HCT116 (cell line): ENCODE data around the gene DTWD1. TPM values are rescaled to one million over a fixed set of nuclear protein-coding genes. Genes with fewer than 3 reads are reported as not detected.

Experiments
- ATAC-seq: fragments of 200-7000 bp; cut with Tn5 transposase; 2 replicates; pipeline ENCODE4 v1.9.1; 2020; ENCODE audit warnings: mild to moderate bottlenecking, moderate library complexity
- BruUV-seq: library from RNA; stranded (reverse); fragments of 400-500 nt; replicated peaks from 2 replicates; lab custom pipeline; 2021; lab: Mats Ljungman, UMichigan
- CTCF ChIA-PET: fragments of 300-600 bp; sonication (Branson Sonifier 250); formaldehyde crosslinking; loops from one replicate; lab custom pipeline; 2021; ENCODE audit warnings: antibody characterized with exemption; lab: Charles Lee
- POLR2A ChIA-PET: fragments of 300-600, 350-600 bp; sonication (Branson Sonifier 250); formaldehyde crosslinking; loops from one replicate; lab custom pipeline; 2021; ENCODE audit warnings: antibody characterized with exemption; lab: Charles Lee
- RAD21 ChIA-PET, 2 experiments: fragments of 300-600 bp; sonication (Branson Sonifier 250); formaldehyde crosslinking; loops; one replicate each; lab custom pipeline; 2023; ENCODE audit warnings: low total read pairs in 2 of 2; ENCODE audit not compliant: uncharacterized antibody in 2 of 2, unreplicated experiment in 2 of 2, low non-redundant PET in 1 of 2; lab: Charles Lee
- DNase-seq: peaks from one replicate; pipeline ENCODE4 v3.0.0-alpha.2; 2010; ENCODE audit warnings: low read depth, low spot score
- H2AFZ ChIP-seq: fragments of 200-600 bp; shearing (Covaris generic), sonication (generic); 2 replicates; pipeline ENCODE4 v1.6.1; 2017; ENCODE audit warnings: low read depth, mixed run types, mixed read lengths, antibody characterized with exemption, low read length; ENCODE audit not compliant: poor library complexity, severe bottlenecking
- H3K27ac ChIP-seq: 2 replicates; pipeline ENCODE4 v1.5.1; 2012; ENCODE audit warnings: low read depth, low read length
- H3K27me3 ChIP-seq: fragments of 200-600 bp; sonication (generic); 2 replicates; pipeline ENCODE4 v1.6.1; 2016; ENCODE audit warnings: mixed run types, low read length, mixed read lengths; ENCODE audit not compliant: insufficient read depth
- H3K36me3 ChIP-seq, 2 experiments: fragments of 200-500 bp in 1 of 2; fragments of 200-600 bp in 1 of 2; sonication (Bioruptor generic) in 1 of 2; sonication (generic) in 1 of 2; 2 replicates each; pipeline versions ENCODE4 v1.5.1 to v1.6.1; 2014 to 2016; ENCODE audit warnings: low read length in 2 of 2, inconsistent platforms in 1 of 2, mixed read lengths in 1 of 2, mixed run types in 1 of 2; ENCODE audit not compliant: insufficient read depth in 2 of 2, control insufficient read depth in 1 of 2
- H3K4me1 ChIP-seq, 2 experiments: fragments of 200-600 bp in 1 of 2; sonication (generic) in 1 of 2; 2 replicates each; pipeline versions ENCODE4 v1.5.1 to v1.6.1; 2012 to 2017; ENCODE audit warnings: low read length in 2 of 2, inconsistent platforms in 1 of 2, mild to moderate bottlenecking in 1 of 2, mixed read lengths in 1 of 2, mixed run types in 1 of 2, moderate library complexity in 1 of 2; ENCODE audit not compliant: insufficient read depth in 2 of 2, control insufficient read depth in 1 of 2
- H3K4me2 ChIP-seq: fragments of 200-600 bp; sonication (generic); 2 replicates; pipeline ENCODE4 v1.6.1; 2017; ENCODE audit warnings: mixed run types, low read length, mixed read lengths
- H3K4me3 ChIP-seq, 2 experiments: fragments of 200-600 bp in 1 of 2; sonication (generic) in 1 of 2; replicated peaks in 1 of 2; 2 replicates each; pipeline ENCODE4 v1.5.1; 2011 to 2016; ENCODE audit warnings: low read length in 2 of 2, control low read depth in 1 of 2, low read depth in 1 of 2, mild to moderate bottlenecking in 1 of 2, mixed read lengths in 1 of 2, mixed run types in 1 of 2
- H3K79me2 ChIP-seq: fragments of 200-600 bp; sonication (generic); 2 replicates; pipeline ENCODE4 v1.6.1; 2017; ENCODE audit warnings: mild to moderate bottlenecking, mixed run types, low read length, moderate library complexity, mixed read lengths; ENCODE audit not compliant: insufficient read depth
- H3K9ac ChIP-seq: fragments of 200-600 bp; sonication (generic); 2 replicates; pipeline ENCODE4 v1.6.1; 2016; ENCODE audit warnings: low read length, mixed read lengths
- H3K9me2 ChIP-seq: fragments of 200-600 bp; sonication (generic), shearing (Covaris generic); 2 replicates; pipeline ENCODE4 v1.6.1; 2017; ENCODE audit warnings: mixed run types, mild to moderate bottlenecking, moderate library complexity; ENCODE audit not compliant: insufficient read depth
- H3K9me3 ChIP-seq, 2 experiments: fragments of 200-500 bp in 1 of 2; fragments of 200-600 bp in 1 of 2; sonication (Bioruptor generic) in 1 of 2; sonication (generic) in 1 of 2; 2 replicates each; pipeline ENCODE4 v1.6.1; 2014 to 2017; ENCODE audit warnings: low read length in 2 of 2, mixed read lengths in 2 of 2, inconsistent platforms in 1 of 2, low read depth in 1 of 2, mild to moderate bottlenecking in 1 of 2, mixed run types in 1 of 2, moderate library complexity in 1 of 2; ENCODE audit not compliant: control insufficient read depth in 1 of 2, insufficient read depth in 1 of 2
- H4K20me1 ChIP-seq: fragments of 200-600 bp; sonication (generic), shearing (Covaris generic); 2 replicates; pipeline ENCODE4 v1.6.1; 2017; ENCODE audit warnings: mixed run types, mild to moderate bottlenecking, moderate library complexity; ENCODE audit not compliant: insufficient read depth
- ATF3 ChIP-seq: IDR thresholded peaks from 2 replicates; pipeline ENCODE4 v1.6.1; 2012
- CBX3 ChIP-seq: IDR thresholded peaks from 2 replicates; pipeline ENCODE4 v1.6.1; 2012; ENCODE audit warnings: low read depth
- CEBPB ChIP-seq: IDR thresholded peaks from 2 replicates; pipeline ENCODE4 v1.6.1; 2012; ENCODE audit warnings: low read depth
- CTCF ChIP-seq, 3 experiments: fragments of 200-600 bp in 1 of 3; sonication (generic) in 1 of 3; IDR thresholded peaks in 2 of 3; conservative IDR thresholded peaks in 1 of 3; 2 replicates each; pipeline ENCODE4 v1.5.1; 2012 to 2017; ENCODE audit warnings: low read depth in 2 of 3, low read length in 2 of 3, antibody characterized with exemption in 1 of 3, borderline replicate concordance in 1 of 3, control low read depth in 1 of 3, mild to moderate bottlenecking in 1 of 3, mixed read lengths in 1 of 3, mixed run types in 1 of 3, moderate library complexity in 1 of 3; ENCODE audit not compliant: insufficient read depth in 1 of 3
- ELF1 ChIP-seq: IDR thresholded peaks from 2 replicates; pipeline ENCODE4 v1.6.1; 2012; ENCODE audit warnings: low read depth, borderline replicate concordance
- EZH2 ChIP-seq: fragments of 200-600 bp; sonication (generic); IDR thresholded peaks from 2 replicates; pipeline ENCODE4 v1.6.1; 2017; ENCODE audit warnings: antibody characterized with exemption, mixed run types
- EZH2phosphoT487 ChIP-seq: fragments of 200-600 bp; IDR thresholded peaks from 2 replicates; pipeline ENCODE4 v1.6.1; 2018; ENCODE audit warnings: antibody characterized with exemption, borderline replicate concordance
- FOSL1 ChIP-seq: IDR thresholded peaks from 2 replicates; pipeline ENCODE4 v1.6.1; 2012; ENCODE audit warnings: low read depth
- JUND ChIP-seq: IDR thresholded peaks from 2 replicates; pipeline ENCODE4 v1.6.1; 2012
- MAX ChIP-seq: IDR thresholded peaks from 2 replicates; pipeline ENCODE4 v1.6.1; 2012
- POLR2AphosphoS5 ChIP-seq: IDR thresholded peaks from 2 replicates; pipeline ENCODE4 v1.6.1; 2011; ENCODE audit warnings: mild to moderate bottlenecking, low read depth, low read length, moderate library complexity
- RAD21 ChIP-seq: IDR thresholded peaks from 2 replicates; pipeline ENCODE4 v1.6.1; 2012; ENCODE audit warnings: low read depth, mild to moderate bottlenecking
- SP1 ChIP-seq: IDR thresholded peaks from 2 replicates; pipeline ENCODE4 v1.6.1; 2012; ENCODE audit warnings: low read depth
- TCF7L2 ChIP-seq: IDR thresholded peaks from 2 replicates; pipeline ENCODE4 v1.7.0; 2011; ENCODE audit warnings: borderline replicate concordance, inconsistent platforms; ENCODE audit not compliant: insufficient read depth, insufficient read length; ENCODE audit errors: extremely low read depth
- YY1 ChIP-seq: IDR thresholded peaks from 2 replicates; pipeline ENCODE4 v1.6.1; 2011; ENCODE audit warnings: low read length, low read depth, moderate library complexity, mild to moderate bottlenecking; ENCODE audit not compliant: insufficient replicate concordance; ENCODE audit errors: extremely low read depth
- ZBTB33 ChIP-seq: IDR thresholded peaks from 2 replicates; pipeline ENCODE4 v1.6.1; 2011; ENCODE audit warnings: mild to moderate bottlenecking, low read length, moderate library complexity; ENCODE audit not compliant: insufficient replicate concordance; ENCODE audit errors: extremely low read depth
- ZFX ChIP-seq: fragments of 450-650 bp; IDR thresholded peaks from 2 replicates; pipeline ENCODE4 v1.6.1; 2017
- intact Hi-C: fragments of 100-400 bp; cut with micrococcal nuclease; formaldehyde crosslinking; loops from 2 replicates; pipeline ENCODE4 v1.10.0; 2022
- total RNA-seq: library from RNA; stranded (reverse); gene quantifications from one replicate; pipeline ENCODE4 v1.2.1, GENCODE V29; 2021; ENCODE audit not compliant: unreplicated experiment

Gene DTWD1
- total RNA-seq, 1 experiment from 2014 or later, result 34.5 TPM

GRCh38 chr15:49650676-49651075 is 29.8 kb downstream of the DTWD1 start (continued):
- TF ChIP-seq ATF3 (no peak), ZBTB33 (no peak), CTCF (IDR thresholded peaks at IDR 0.05 in 2 of 3, conservative IDR thresholded peaks at IDR 0.05 in 1 of 3; ENCODE audit: borderline replicate concordance in 1 of 3, insufficient read depth in 1 of 3, low read depth in 2 of 3, low read length in 2 of 3) (no peak), CEBPB (no peak), ZFX (no peak), RAD21 (no peak), ELF1 (no peak)

GRCh38 chr15:49652922-49653321 is 32.1 kb downstream of the DTWD1 start:
- POLR2A ChIA-PET, result no interaction called here
- Histone ChIP-seq H3K4me2 (no peak overlapping the region), H3K9me2 (no peaks in the 10 kb centered on the region), H3K79me2 (no peaks in the 10 kb centered on the region), H3K36me3 (no peaks in the 10 kb centered on the region), H3K27ac (no peak overlapping the region), H2AFZ (no peak overlapping the region), H3K27me3 (no peaks in the 10 kb centered on the region), H3K9me3 (peaks cover 0 to 4% of the 10 kb centered on the region in 2 experiments; a peak in 2 of 4 replicates), H3K4me3 (no peak overlapping the region), H3K9ac (no peak overlapping the region)
- intact Hi-C loops, result no loop called here
- CTCF ChIA-PET, result no interaction called here
- no TSS peak for BruUV-seq
- RAD21 ChIA-PET, result no interaction called here
- DNase-seq, result no peak
- no peak for TF ChIP-seq YY1
- no peak for TF ChIP-seq SP1
- no peak for TF ChIP-seq JUND
- no peak for TF ChIP-seq EZH2phosphoT487
- no peak for TF ChIP-seq CBX3
- no peak for TF ChIP-seq MAX
- no peak for TF ChIP-seq ZFX
- TF ChIP-seq POLR2AphosphoS5, result no peak
- TF ChIP-seq CEBPB, result no peak
- no peak for TF ChIP-seq ELF1
- no peak for TF ChIP-seq FOSL1
- no peak for TF ChIP-seq TCF7L2
- TF ChIP-seq EZH2, result no peak
- TF ChIP-seq, all 23 proteins: peak for 0
- ATAC-seq, result no peak
- H4K20me1 ChIP-seq, result no peaks in the 10 kb centered on the region
- H3K4me1 ChIP-seq, result no peaks in the 10 kb centered on the region
